Measurements from ENCODE around the gene KIF4A. TPM values are rescaled to one million over a fixed set of nuclear protein-coding genes. Genes with fewer than 3 reads are reported as not detected.

KIF4A gene
- total RNA-seq, 3 donors from 2014 or later (not counting 1 experiment from before 2014, with no cell fraction given) = 0.53 to 1.3 (median 0.79) TPM

GRCh38 chrX:70254063-70254400, 35.9 kb upstream of the KIF4A start:
- no peaks in the 10 kb centered on the region for H3K36me3 Mint-ChIP-seq

GRCh38 chrX:70254909-70255308, 35.0 kb upstream of the KIF4A start:
- Mint-ChIP-seq H3K27ac (no peak overlapping the region), H3K36me3 (no peaks in the 10 kb centered on the region), H3K4me3 (no peak overlapping the region), H3K9me3 (no peaks in the 10 kb centered on the region), H3K4me1 (peaks cover 0 to 4% of the 10 kb centered on the region in 2 donors), H3K27me3 (ENCODE audit: low read depth in 2 of 2) (no peaks in the 10 kb centered on the region)
- intact Hi-C loops (cut with micrococcal nuclease) = no loop called here
- no peaks in the 10 kb centered on the region for H3K9me3 ChIP-seq (ENCODE audit: control insufficient read depth, insufficient read depth, low read length)
- no peak overlapping the region for H3K4me3 ChIP-seq (ENCODE audit: low read length)
- H3K27ac ChIP-seq (ENCODE audit: low read length) = no peak overlapping the region
- whole genome bisulfite sequencing (ENCODE audit: insufficient coverage) = 100% methylated on average over 2 of the region's 3 CpGs
- DNase-seq = no peak
- no peaks in the 10 kb centered on the region for H3K36me3 ChIP-seq (ENCODE audit: control insufficient read depth, insufficient read depth, low read length)
- no peaks in the 10 kb centered on the region for H3K27me3 ChIP-seq (ENCODE audit: control insufficient read depth, insufficient read depth, low read length)
- H3K4me1 ChIP-seq (ENCODE audit: control insufficient read depth, insufficient read depth, low read length) = no peaks in the 10 kb centered on the region
- ATAC-seq = no peak
- TF ChIP-seq CTCF (IDR thresholded peaks at IDR 0.05) = no peak

More at GRCh38 chrX:70254063-70254400, 35.9 kb upstream of the KIF4A start:
- Histone ChIP-seq H3K4me3 (ENCODE audit: low read length) (no peak overlapping the region), H3K9me3 (ENCODE audit: control insufficient read depth, insufficient read depth, low read length) (no peaks in the 10 kb centered on the region), H3K4me1 (ENCODE audit: control insufficient read depth, insufficient read depth, low read length) (no peaks in the 10 kb centered on the region), H3K27ac (ENCODE audit: low read length) (no peak overlapping the region), H3K27me3 (ENCODE audit: control insufficient read depth, insufficient read depth, low read length) (no peaks in the 10 kb centered on the region), H3K36me3 (ENCODE audit: control insufficient read depth, insufficient read depth, low read length) (no peaks in the 10 kb centered on the region)
- no peak overlapping the region for H3K27ac Mint-ChIP-seq
- WGBS (ENCODE audit: insufficient coverage) = 89% methylated on average over 1 of the region's 1 CpG
- no peaks in the 10 kb centered on the region for H3K27me3 Mint-ChIP-seq (ENCODE audit: low read depth in 2 of 2)
- no peaks in the 10 kb centered on the region for H3K9me3 Mint-ChIP-seq
- ATAC-seq (no peak), DNase-seq (no peak)
- no peak for TF ChIP-seq CTCF (IDR thresholded peaks at IDR 0.05)
- H3K4me1 Mint-ChIP-seq = peaks cover 0 to 4% of the 10 kb centered on the region in 2 donors
- no peak overlapping the region for H3K4me3 Mint-ChIP-seq
- intact Hi-C loops (cut with micrococcal nuclease) = no loop called here

- no peak for DNase-seq
- Mint-ChIP-seq H3K4me3 (no peak overlapping the region), H3K36me3 (no peaks in the 10 kb centered on the region), H3K4me1 (peaks cover 0 to 4% of the 10 kb centered on the region in 2 donors), H3K9me3 (no peaks in the 10 kb centered on the region), H3K27ac (no peak overlapping the region), H3K27me3 (ENCODE audit: low read depth in 2 of 2) (no peaks in the 10 kb centered on the region)
- intact Hi-C loops (cut with micrococcal nuclease) = no loop called here
- Histone ChIP-seq H3K27ac (ENCODE audit: low read length) (no peak overlapping the region), H3K36me3 (ENCODE audit: control insufficient read depth, insufficient read depth, low read length) (no peaks in the 10 kb centered on the region), H3K9me3 (ENCODE audit: control insufficient read depth, insufficient read depth, low read length) (no peaks in the 10 kb centered on the region), H3K4me1 (ENCODE audit: control insufficient read depth, insufficient read depth, low read length) (no peaks in the 10 kb centered on the region), H3K27me3 (ENCODE audit: control insufficient read depth, insufficient read depth, low read length) (no peaks in the 10 kb centered on the region), H3K4me3 (ENCODE audit: low read length) (no peak overlapping the region)
- 100% methylated on average over 1 of the region's 2 CpGs for whole genome bisulfite sequencing (ENCODE audit: insufficient coverage)
- ATAC-seq = no peak
- no peak for TF ChIP-seq CTCF (IDR thresholded peaks at IDR 0.05)
These were observed 34.5 kb upstream of the KIF4A start for GRCh38 chrX:70255452-70255851.

All from natural killer cell (primary cell).